HG03135 (cell line): Measurements from ENCODE around the gene PLXNB1.
"Not testable (repeated sequence)": the region's sequence is repeated elsewhere in the genome, so short reads cannot be mapped to it uniquely, and the experiment has no call there.

ENCODE experiments used
- ATAC-seq: cut with Tn5 transposase; IDR thresholded peaks from one replicate; pipeline ENCODE4 v1.9.1; 2021; ENCODE audit warnings: mild to moderate bottlenecking, moderate library complexity; ENCODE audit not compliant: unreplicated experiment

Gene PLXNB1

GRCh38 chr3:48464713-48465221 lies 34.9 kb upstream of the PLXNB1 start:
- no peak for ATAC-seq

GRCh38 chr3:48463703-48464102 lies 33.8 kb upstream of the PLXNB1 start:
- ATAC-seq = no peak

GRCh38 chr3:48461767-48462166 lies 31.9 kb upstream of the PLXNB1 start:
- ATAC-seq = not testable (repeated sequence)

GRCh38 chr3:48460517-48460902 lies 30.6 kb upstream of the PLXNB1 start:
- ATAC-seq = no peak

GRCh38 chr3:48459773-48460516 lies 30.1 kb upstream of the PLXNB1 start:
- no peak for ATAC-seq

GRCh38 chr3:48459331-48459730 lies 29.4 kb upstream of the PLXNB1 start:
- no peak for ATAC-seq

- ATAC-seq = no peak
These were observed 26.6 kb upstream of the PLXNB1 start for GRCh38 chr3:48456456-48456855.

- ATAC-seq = no peak
These were observed 21.4 kb upstream of the PLXNB1 start for GRCh38 chr3:48451270-48451669.

- peak; percentile 84 for ATAC-seq
These were observed 16.7 kb upstream of the PLXNB1 start, which contains the start of gene ATRIP for GRCh38 chr3:48446425-48447193. Gene ATRIP, plus strand, starts transcription at chr3:48446737. Its CDS starts 109 bp downstream, at chr3:48446846.

- no peak for ATAC-seq
These were observed 16.1 kb upstream of the PLXNB1 start for GRCh38 chr3:48446043-48446424.

- no peak for ATAC-seq
These were observed 15.5 kb upstream of the PLXNB1 start for GRCh38 chr3:48445277-48445882.

- ATAC-seq = no peak
These were observed 12.1 kb upstream of the PLXNB1 start for GRCh38 chr3:48441940-48442339.

- peak; percentile 13 for ATAC-seq
These were observed 10.7 kb upstream of the PLXNB1 start for GRCh38 chr3:48440590-48440958.

GRCh38 chr3:48439820-48440589 lies 10.1 kb upstream of the PLXNB1 start, which contains the start of the genes CCDC51 and TMA7:
Gene CCDC51, minus strand, starts transcription at chr3:48440119. Its CDS starts 4,991 bp downstream, at chr3:48435128.
Gene TMA7, plus strand, starts transcription at chr3:48440257. Its CDS starts 40 bp downstream, at chr3:48440297.
- ATAC-seq = peak; percentile 92

GRCh38 chr3:48437812-48438211 lies 7.9 kb upstream of the PLXNB1 start:
- no peak for ATAC-seq

- ATAC-seq = no peak
These were observed 7.0 kb upstream of the PLXNB1 start for GRCh38 chr3:48436855-48437254.

- no peak for ATAC-seq
These were observed 6.5 kb upstream of the PLXNB1 start for GRCh38 chr3:48436477-48436787.

- no peak for ATAC-seq
These were observed 6.0 kb upstream of the PLXNB1 start for GRCh38 chr3:48435774-48436476.

GRCh38 chr3:48435223-48435595 lies 5.3 kb upstream of the PLXNB1 start:
- ATAC-seq = no peak

GRCh38 chr3:48434591-48435222 lies 4.8 kb upstream of the PLXNB1 start:
- ATAC-seq = no peak
